CD14-positive monocyte (primary cell): Measurements from ENCODE around the gene HLA-C. TPM values are rescaled to one million over a fixed set of nuclear protein-coding genes. Genes with fewer than 3 reads are reported as not detected.
"Not testable (repeated sequence)": the region's sequence is repeated elsewhere in the genome, so short reads cannot be mapped to it uniquely, and the experiment has no call there.

Source experiments
- DNase-seq, 3 donors: peaks; one replicate each; pipeline ENCODE4 v3.0.0-alpha.2; 2011 to 2022
- H2AFZ ChIP-seq: 2 replicates; pipeline ENCODE4 v1.6.0; 2012; ENCODE audit warnings: mild to moderate bottlenecking, low read depth, low read length, inconsistent platforms; ENCODE audit not compliant: insufficient read depth, poor library complexity, severe bottlenecking
- H3K27ac ChIP-seq, 2 donors: 1 replicate in 1 of 2; 2 replicates in 1 of 2; pipeline ENCODE4 v1.5.1; 2012 to 2013; ENCODE audit warnings: low read length in 2 of 2, control low read depth in 1 of 2, inconsistent platforms in 1 of 2, low read depth in 1 of 2, mild to moderate bottlenecking in 1 of 2
- H3K27me3 ChIP-seq, 2 donors: one replicate each; pipeline versions ENCODE4 v1.6.0 to v1.6.1; 2011 to 2013; ENCODE audit warnings: low read length in 2 of 2; ENCODE audit not compliant: control insufficient read depth in 2 of 2, insufficient read depth in 2 of 2
- H3K36me3 ChIP-seq, 2 donors: replicated peaks in 1 of 2; 1 replicate in 1 of 2; 2 replicates in 1 of 2; pipeline versions ENCODE4 v1.5.1 to v1.6.1; 2012 to 2013; ENCODE audit warnings: low read length in 2 of 2, control low read depth in 1 of 2, inconsistent platforms in 1 of 2, mild to moderate bottlenecking in 1 of 2; ENCODE audit not compliant: insufficient read depth in 2 of 2, control insufficient read depth in 1 of 2
- H3K4me1 ChIP-seq, 2 donors: 1 replicate in 1 of 2; 2 replicates in 1 of 2; pipeline versions ENCODE4 v1.5.1 to v1.6.1; 2012 to 2013; ENCODE audit warnings: low read length in 2 of 2, control low read depth in 1 of 2, inconsistent platforms in 1 of 2, mild to moderate bottlenecking in 1 of 2, moderate library complexity in 1 of 2; ENCODE audit not compliant: insufficient read depth in 2 of 2, control insufficient read depth in 1 of 2
- H3K4me2 ChIP-seq: replicated peaks from 2 replicates; pipeline ENCODE3; 2012; ENCODE audit warnings: low read length, moderate library complexity, mild to moderate bottlenecking; ENCODE audit not compliant: poor library complexity, severe bottlenecking; ENCODE audit errors: extremely low read depth
- H3K4me3 ChIP-seq, 3 experiments: fragments of 200-600 bp in 1 of 3; sonication (generic) in 1 of 3; replicated peaks in 1 of 3; 1 replicate in 2 of 3; 2 replicates in 1 of 3; pipeline ENCODE4 v1.5.1; 2011 to 2013; ENCODE audit warnings: low read length in 3 of 3, mild to moderate bottlenecking in 3 of 3, control low read depth in 2 of 3, low read depth in 2 of 3, inconsistent platforms in 1 of 3, moderate library complexity in 1 of 3
- H3K79me2 ChIP-seq: 2 replicates; pipeline ENCODE4 v1.6.0; 2012; ENCODE audit warnings: mild to moderate bottlenecking, control low read depth, inconsistent platforms, low read length, moderate library complexity; ENCODE audit not compliant: insufficient read depth
- H3K9ac ChIP-seq: 2 replicates; pipeline ENCODE4 v1.6.0; 2017; ENCODE audit warnings: low read length, mild to moderate bottlenecking; ENCODE audit not compliant: insufficient read depth, poor library complexity, severe bottlenecking
- H3K9me3 ChIP-seq, 2 donors: replicated peaks in 1 of 2; 1 replicate in 1 of 2; 2 replicates in 1 of 2; pipeline versions ENCODE4 v1.5.1 to v1.6.1; 2012 to 2013; ENCODE audit warnings: low read length in 2 of 2, control low read depth in 1 of 2; ENCODE audit not compliant: control insufficient read depth in 1 of 2, insufficient read depth in 1 of 2
- H4K20me1 ChIP-seq: 2 replicates; pipeline ENCODE4 v1.6.0; 2012; ENCODE audit warnings: mild to moderate bottlenecking, low read length, control low read depth, moderate library complexity; ENCODE audit not compliant: insufficient read depth
- H3K27ac Mint-ChIP-seq, 7 donors: one replicate each; pipeline ENCODE4 v1.8.0; 2020; ENCODE audit warnings: mild to moderate bottlenecking in 7 of 7, mixed read lengths in 7 of 7, moderate library complexity in 6 of 7, inconsistent platforms in 2 of 7
- H3K27me3 Mint-ChIP-seq, 3 donors: one replicate each; pipeline ENCODE4 v1.8.0; 2021 to 2022; ENCODE audit warnings: low read depth in 3 of 3, mild to moderate bottlenecking in 3 of 3, mixed read lengths in 3 of 3, moderate library complexity in 3 of 3, inconsistent platforms in 1 of 3
- H3K36me3 Mint-ChIP-seq, 2 donors: one replicate each; pipeline ENCODE4 v1.8.0; 2020; ENCODE audit warnings: mixed read lengths in 2 of 2, inconsistent platforms in 1 of 2, mild to moderate bottlenecking in 1 of 2
- H3K4me1 Mint-ChIP-seq: one replicate; pipeline ENCODE4 v1.8.0; 2020; ENCODE audit warnings: mild to moderate bottlenecking, mixed read lengths
- H3K4me3 Mint-ChIP-seq, 2 donors: one replicate each; pipeline ENCODE4 v1.8.0; 2020; ENCODE audit warnings: mild to moderate bottlenecking in 2 of 2, mixed read lengths in 2 of 2, moderate library complexity in 1 of 2
- H3K9me3 Mint-ChIP-seq, 7 donors: one replicate each; pipeline ENCODE4 v1.8.0; 2020 to 2022; ENCODE audit warnings: mixed read lengths in 7 of 7, mild to moderate bottlenecking in 6 of 7, moderate library complexity in 6 of 7, inconsistent platforms in 2 of 7
- WGBS: methylation state at CpG from one replicate; pipeline ENCODE4 v1.1.5; 2013; ENCODE audit warnings: missing lambda C conversion rate; ENCODE audit not compliant: insufficient coverage; 5-methylcytosine and 5-hydroxymethylcytosine counted together
- intact Hi-C, 2 donors: fragments of 100-400 bp; cut with micrococcal nuclease; formaldehyde crosslinking; loops; one replicate each; pipeline versions ENCODE4 v1.15.0 to v1.15.1; 2023
- polyA plus RNA-seq, 3 donors: library from polyadenylated mRNA; depleted of rRNA in 1 of 3; unstranded in 2 of 3; stranded (reverse) in 1 of 3; fragments of 300-500 nt in 2 of 3; fragments of >200 nt in 1 of 3; fragmentation: Illumina TruSeq in 2 of 3; gene quantifications; 1 replicate in 2 of 3; 2 replicates in 1 of 3; pipeline ENCODE4 v1.2.3, GENCODE V29; 2012 to 2021
- TF ChIP-seq, protein P1 (sequence below): fragments of 200-600 bp; IDR thresholded peaks from one replicate; pipeline ENCODE4 v1.8.0; 2022; ENCODE audit warnings: antibody characterized with exemption, mild to moderate bottlenecking

The HLA-C gene
- polyA plus RNA-seq, 3 donors: 1,088 to 2,224 (median 1,829) TPM

GRCh38 chr6:31285486-31285885 is 13.6 kb upstream of the HLA-C start:
- intact Hi-C loops: no loop called here
- no peaks in the 10 kb centered on the region for H3K36me3 Mint-ChIP-seq
- peaks cover 8 to 11% (median 10%) of the 10 kb centered on the region in 3 donors for H3K27me3 Mint-ChIP-seq
- TF ChIP-seq, protein P1, sequence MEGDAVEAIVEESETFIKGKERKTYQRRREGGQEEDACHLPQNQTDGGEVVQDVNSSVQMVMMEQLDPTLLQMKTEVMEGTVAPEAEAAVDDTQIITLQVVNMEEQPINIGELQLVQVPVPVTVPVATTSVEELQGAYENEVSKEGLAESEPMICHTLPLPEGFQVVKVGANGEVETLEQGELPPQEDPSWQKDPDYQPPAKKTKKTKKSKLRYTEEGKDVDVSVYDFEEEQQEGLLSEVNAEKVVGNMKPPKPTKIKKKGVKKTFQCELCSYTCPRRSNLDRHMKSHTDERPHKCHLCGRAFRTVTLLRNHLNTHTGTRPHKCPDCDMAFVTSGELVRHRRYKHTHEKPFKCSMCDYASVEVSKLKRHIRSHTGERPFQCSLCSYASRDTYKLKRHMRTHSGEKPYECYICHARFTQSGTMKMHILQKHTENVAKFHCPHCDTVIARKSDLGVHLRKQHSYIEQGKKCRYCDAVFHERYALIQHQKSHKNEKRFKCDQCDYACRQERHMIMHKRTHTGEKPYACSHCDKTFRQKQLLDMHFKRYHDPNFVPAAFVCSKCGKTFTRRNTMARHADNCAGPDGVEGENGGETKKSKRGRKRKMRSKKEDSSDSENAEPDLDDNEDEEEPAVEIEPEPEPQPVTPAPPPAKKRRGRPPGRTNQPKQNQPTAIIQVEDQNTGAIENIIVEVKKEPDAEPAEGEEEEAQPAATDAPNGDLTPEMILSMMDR: no peak
- DNase-seq: no peak
- Histone ChIP-seq H3K9me3 (no peaks in the 10 kb centered on the region), H3K4me3 (no peak overlapping the region), H3K4me2 (no peak overlapping the region), H3K79me2 (no peaks in the 10 kb centered on the region), H3K27me3 (no peaks in the 10 kb centered on the region), H4K20me1 (no peaks in the 10 kb centered on the region), H2AFZ (no peak overlapping the region), H3K36me3 (no peaks in the 10 kb centered on the region), H3K4me1 (no peaks in the 10 kb centered on the region), H3K27ac (no peak overlapping the region), H3K9ac (no peak overlapping the region)
- no peak overlapping the region for H3K4me3 Mint-ChIP-seq
- H3K4me1 Mint-ChIP-seq: peaks cover 9% of the 10 kb centered on the region
- H3K9me3 Mint-ChIP-seq: peaks cover 0 to 13% (median 5%) of the 10 kb centered on the region in 7 donors
- H3K27ac Mint-ChIP-seq: no peak overlapping the region
- WGBS: 42% methylated on average over 2 of the region's 3 CpGs

DNA sequence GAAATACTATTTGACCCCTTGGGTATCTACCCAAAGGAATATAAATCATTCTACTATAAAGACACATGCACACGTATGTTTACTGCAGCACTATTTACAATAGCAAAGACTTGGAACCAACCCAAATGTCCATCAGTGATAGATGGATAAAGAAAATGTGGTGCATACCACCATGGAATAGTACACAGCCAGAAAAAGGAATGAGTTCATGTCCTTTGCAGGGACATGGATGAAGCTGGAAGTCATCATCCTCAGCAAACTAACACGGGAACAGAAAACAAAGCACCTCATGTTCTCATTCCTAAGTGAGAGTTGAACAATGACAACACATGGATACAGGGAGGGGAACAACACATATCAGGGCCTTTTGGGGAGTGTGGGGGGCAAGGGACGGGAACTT is 7.8 kb upstream of the HLA-C start:
- H3K9me3 ChIP-seq, H3K9ac ChIP-seq, H3K4me2 ChIP-seq, H2AFZ ChIP-seq, H3K27ac Mint-ChIP-seq, H3K4me1 ChIP-seq, H3K4me3 Mint-ChIP-seq, H3K36me3 ChIP-seq, H3K4me3 ChIP-seq, H3K36me3 Mint-ChIP-seq, DNase-seq, intact Hi-C loops, H3K79me2 ChIP-seq, H3K27ac ChIP-seq, H3K4me1 Mint-ChIP-seq, H3K27me3 ChIP-seq, H4K20me1 ChIP-seq: not testable (repeated sequence)
- WGBS: no CpG with 5 or more reads among the region's 3 CpGs
- Mint-ChIP-seq H3K9me3 (peaks cover 0 to 13% (median 6%) of the 10 kb centered on the region in 7 donors), H3K27me3 (peaks cover 10 to 18% (median 14%) of the 10 kb centered on the region in 3 donors)
